HG02759 (cell line): Measurements from ENCODE around the gene SCAI.
"Not testable (repeated sequence)": the region's sequence is repeated elsewhere in the genome, so short reads cannot be mapped to it uniquely, and the experiment has no call there.

ENCODE experiments used
- ATAC-seq: cut with Tn5 transposase; IDR thresholded peaks from one replicate; pipeline ENCODE4 v1.9.1; 2021; ENCODE audit warnings: mild to moderate bottlenecking, moderate library complexity; ENCODE audit not compliant: unreplicated experiment

Gene SCAI

GRCh38 chr9:124950050-124950718, 193.1 kb downstream of the SCAI start:
- ATAC-seq: no peak

DNA sequence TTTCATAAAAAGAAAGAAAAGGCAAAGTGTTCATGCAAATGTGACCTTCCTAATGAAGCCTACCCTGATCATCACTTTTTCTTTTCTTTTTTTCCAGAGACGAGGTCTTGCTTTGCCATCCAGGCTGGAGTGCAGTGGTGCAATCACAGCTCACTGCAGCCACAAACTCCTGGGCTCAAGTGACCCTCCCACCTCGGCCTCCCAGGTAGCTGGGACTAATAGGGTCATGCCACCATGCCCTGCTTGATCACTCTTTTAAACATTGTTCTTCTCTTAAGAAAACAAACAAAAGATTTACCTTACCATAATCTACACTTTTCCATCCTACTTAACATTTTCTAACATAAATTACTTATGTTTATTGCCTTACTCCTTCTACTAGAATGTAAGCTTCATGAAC, 193.9 kb downstream of the SCAI start:
- no peak for ATAC-seq

DNA sequence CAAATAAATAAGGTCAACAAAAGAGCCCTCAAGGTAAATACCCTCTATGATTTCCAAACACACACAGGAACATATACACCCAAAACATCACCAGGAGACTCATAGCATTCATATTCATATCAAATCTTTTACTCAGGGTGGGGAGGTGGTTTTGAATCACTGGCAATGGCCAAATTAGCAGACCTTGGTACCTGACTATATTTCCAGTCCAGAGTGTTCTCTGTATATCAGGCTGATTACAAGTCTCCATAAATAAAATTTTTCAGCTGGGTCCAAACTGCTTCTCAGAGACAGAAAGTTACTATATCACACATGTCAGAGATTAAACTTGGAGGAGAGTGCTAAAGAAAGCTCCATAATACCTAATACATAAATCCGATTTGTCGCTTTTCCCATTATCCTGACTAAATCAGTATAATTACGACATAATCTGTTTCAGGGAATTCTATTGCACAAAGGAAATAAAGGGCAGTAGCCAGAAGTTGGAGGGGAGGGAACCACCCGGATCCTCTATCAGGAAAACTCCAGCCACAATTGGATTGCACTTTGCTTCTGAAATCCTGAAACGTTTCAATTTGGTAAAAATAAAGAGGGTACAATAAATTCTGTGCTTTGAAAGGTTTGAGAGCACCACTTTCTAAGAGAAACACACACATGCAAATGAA, 195.5 kb downstream of the SCAI start:
- no peak for ATAC-seq

DNA sequence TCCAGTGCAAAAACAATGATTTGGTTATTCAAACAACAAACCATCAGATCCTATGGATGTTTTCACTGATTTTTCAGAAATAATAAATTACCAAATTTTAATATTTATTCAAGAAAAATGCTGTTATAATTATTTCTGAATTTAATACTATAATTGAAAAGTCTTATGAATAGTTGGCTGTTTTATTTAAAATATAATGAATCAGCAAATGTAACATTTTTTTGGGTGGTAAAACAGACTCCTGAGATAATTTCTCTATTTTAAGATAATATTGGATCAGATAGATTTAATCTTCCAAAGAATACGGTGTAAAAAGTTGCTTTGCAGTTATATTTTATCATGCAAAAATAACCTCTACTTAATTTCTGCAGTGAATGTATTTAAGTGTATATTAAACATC, 197.2 kb downstream of the SCAI start:
- ATAC-seq: no peak

GRCh38 chr9:124941679-124942561, 201.4 kb downstream of the SCAI start:
- peak; percentile 29 for ATAC-seq

DNA sequence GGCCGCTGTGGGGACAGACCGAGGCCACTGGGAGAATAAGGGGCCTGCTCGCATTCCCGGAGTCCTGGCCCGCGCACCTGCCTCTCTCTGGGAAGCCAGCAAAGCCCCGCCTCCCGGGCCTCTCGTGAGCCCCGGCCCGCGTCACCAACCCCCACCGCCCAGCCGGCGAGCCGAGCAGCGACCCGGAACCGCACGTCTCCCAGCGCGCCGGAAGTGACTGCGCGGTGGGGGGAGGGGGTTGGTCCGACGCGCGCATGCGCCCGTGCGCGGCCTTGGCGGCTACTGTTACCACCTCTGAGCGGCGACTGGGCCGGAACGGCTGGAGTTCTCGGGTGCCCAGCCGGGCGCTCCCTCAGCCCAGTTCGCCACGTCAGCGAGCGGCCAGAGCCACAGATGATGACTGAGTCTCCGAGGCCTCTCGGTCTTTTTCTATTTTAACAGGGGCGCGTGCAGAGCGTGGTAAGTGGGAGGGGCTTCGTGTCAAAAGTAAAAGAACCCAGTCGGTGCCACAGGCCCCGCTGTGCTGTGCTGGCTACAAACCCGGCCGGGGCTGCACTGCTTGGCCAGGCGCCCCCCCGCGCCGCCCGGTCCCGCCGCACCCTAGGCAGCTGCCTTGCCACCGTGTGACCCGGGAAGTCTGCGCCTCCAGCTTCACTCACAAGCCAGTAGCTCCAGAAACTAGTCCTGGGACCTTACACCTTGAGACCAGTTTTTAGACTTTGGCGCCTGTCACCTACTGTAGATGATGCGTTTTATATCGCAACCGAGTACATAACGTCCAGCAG, 202.2 kb downstream of the SCAI start, which contains the start of gene GOLGA1:
TSS of gene GOLGA1 (minus strand) at position 190 of the 785 bp plus-strand sequence. CDS start 2,372 bp downstream, outside the sequence.
- peak; percentile 83 for ATAC-seq

DNA sequence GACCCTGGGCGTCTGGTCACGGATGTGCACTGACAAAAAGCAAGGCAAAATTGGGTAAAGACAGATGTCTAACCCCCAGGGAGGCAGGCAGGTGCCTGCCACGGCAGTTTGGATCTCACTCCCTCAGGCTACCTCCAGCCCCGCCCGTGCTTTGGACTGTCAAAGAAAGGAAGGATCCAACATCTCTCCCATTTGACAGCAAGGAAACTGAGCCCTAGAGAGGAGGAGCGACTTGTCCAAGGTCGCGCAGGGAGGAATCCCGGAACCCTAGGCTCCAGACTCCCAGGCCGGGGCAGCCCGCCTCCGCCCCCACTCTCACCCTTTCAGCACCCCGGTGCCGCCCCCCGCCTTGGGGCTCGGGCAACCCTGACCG, 202.8 kb downstream of the SCAI start:
- peak; percentile 44 for ATAC-seq

DNA sequence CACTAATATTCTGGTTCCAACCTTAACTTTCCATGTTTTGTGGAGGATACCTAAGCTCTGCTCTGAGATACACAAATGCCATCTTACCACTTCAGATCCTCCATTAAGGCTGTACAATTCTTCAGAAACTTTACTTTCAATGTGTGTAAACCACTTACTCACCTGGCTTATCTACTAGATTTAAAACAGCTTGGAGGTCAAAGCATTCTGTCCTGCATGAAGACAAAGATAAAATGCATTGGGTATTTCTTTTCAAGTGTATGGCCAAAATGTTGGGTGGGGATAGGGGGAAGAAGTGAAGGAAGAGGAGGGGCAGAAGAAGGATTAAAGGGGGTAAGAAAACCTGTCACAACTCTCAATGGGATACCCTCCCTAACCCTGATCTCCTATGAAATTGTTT, 203.4 kb downstream of the SCAI start:
- ATAC-seq: no peak

DNA sequence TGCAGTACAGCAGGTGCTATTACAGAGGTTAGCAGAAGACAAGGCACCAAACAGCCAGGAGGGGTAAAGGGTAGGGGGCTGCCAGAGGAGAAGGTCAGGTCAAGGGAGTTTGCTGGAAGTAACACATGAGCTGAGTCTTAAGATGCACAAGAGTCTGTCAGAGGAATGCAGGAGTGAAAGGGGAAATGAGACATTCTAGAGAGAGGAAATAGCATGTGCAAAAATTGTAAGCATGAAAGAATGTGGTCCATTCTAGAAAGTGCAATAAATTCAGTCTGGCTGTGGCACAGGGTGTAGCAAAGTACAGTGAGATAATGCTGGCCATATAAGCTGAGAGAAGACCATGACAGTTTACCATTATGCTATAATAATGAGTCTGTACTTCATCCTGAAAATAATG, 209.0 kb downstream of the SCAI start:
- no peak for ATAC-seq

DNA sequence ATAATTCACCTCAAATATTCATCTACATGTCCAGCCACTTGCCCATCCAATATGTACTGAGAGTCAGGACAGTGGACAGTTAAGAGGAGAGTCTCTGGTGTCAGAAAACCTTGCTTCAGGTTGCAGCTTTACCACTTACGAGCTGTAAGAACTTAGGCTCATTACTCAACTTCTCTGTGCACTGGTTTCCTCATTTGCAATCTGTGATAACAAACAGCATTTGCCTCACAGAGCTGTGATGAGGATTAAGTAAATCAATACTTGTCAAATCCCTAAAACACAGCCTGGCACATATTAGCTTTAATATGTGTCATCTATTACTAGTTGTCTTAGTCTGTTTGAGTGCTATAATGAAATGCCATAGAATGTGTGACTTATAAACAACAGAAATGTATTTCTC, 211.0 kb downstream of the SCAI start:
- ATAC-seq: no peak

GRCh38 chr9:124929464-124929863, 213.9 kb downstream of the SCAI start:
- ATAC-seq: no peak

- no peak for ATAC-seq
Measured at GRCh38 chr9:124928116-124928515, 215.2 kb downstream of the SCAI start.

GRCh38 chr9:124920394-124920793, 222.9 kb downstream of the SCAI start:
- not testable (repeated sequence) for ATAC-seq

DNA sequence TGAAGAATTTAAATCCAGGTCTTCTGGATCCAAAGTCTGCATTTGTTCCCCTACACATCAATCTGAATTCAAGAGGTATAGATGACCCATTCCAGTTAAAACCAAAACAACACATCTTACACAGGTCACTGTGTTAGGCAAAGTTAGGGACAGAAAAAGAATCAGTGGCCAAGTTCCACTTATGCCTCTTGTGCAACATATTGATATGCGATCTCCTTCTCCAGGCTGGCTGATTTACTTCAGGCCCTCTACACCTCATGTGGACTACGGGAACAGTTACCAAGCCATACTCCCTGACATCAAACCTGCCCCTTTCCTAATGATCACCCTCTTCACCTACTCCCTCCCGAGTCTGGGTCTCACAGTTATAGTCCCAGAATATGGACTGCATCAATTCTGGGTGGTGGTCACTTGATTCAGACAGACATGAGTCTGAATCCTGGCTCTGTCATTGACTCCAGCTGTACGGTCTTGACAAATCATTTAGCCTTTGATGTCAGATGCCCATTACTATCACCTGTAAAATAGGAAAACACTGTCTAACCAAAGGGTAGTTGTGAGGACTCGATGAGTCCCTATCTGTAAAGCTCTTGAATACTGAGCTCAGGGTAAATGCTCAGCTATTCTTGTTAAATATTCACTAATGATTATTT, 228.4 kb downstream of the SCAI start:
- ATAC-seq: no peak

- ATAC-seq: no peak
Measured at GRCh38 chr9:124913378-124913777, 229.9 kb downstream of the SCAI start.

GRCh38 chr9:124911766-124912165, 231.6 kb downstream of the SCAI start:
- ATAC-seq: no peak

DNA sequence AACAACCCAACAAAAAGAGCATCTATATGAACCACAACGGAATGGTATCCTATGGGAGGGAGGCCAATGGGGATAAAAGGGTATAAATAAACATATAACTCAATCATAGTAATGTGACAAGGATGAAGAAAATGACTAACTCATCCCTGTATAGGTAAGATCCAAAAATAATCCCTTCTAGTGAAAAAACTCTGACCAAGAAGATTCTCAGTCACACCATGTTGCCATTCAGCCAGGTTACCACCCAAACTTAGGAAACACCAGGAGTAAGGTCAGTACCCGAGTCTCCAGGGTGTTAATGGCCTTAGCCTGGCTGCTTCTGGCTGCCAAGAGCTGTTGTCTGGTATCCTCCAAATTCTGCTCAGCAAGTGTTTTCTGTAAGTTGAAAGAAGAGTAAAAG, 235.2 kb downstream of the SCAI start:
- ATAC-seq: no peak

GRCh38 chr9:124906966-124907365, 236.4 kb downstream of the SCAI start:
- no peak for ATAC-seq

GRCh38 chr9:124899845-124900244, 243.5 kb downstream of the SCAI start:
- no peak for ATAC-seq
